Upper lobe of right lung (tissue), 1 donor: ENCODE results near the gene ABCA2. TPM values are rescaled to one million over a fixed set of nuclear protein-coding genes. Genes with fewer than 3 reads are reported as not detected.

Experiments
- ATAC-seq: fragments of 200-7000 bp; cut with Tn5 transposase; one replicate; pipeline ENCODE4 v1.9.1; 2020; ENCODE audit warnings: mild to moderate bottlenecking, moderate library complexity
- DNase-seq: peaks from one replicate; pipeline ENCODE4 v3.0.0-alpha.2; 2020
- H3K27ac ChIP-seq: fragments of 200-600 bp; one replicate; pipeline ENCODE4 v1.8.0; 2022
- H3K27me3 ChIP-seq: fragments of 200-600 bp; one replicate; pipeline ENCODE4 v1.8.0; 2022; ENCODE audit warnings: mild to moderate bottlenecking
- H3K36me3 ChIP-seq: fragments of 200-600 bp; one replicate; pipeline ENCODE4 v1.8.0; 2022
- H3K4me1 ChIP-seq: fragments of 200-600 bp; one replicate; pipeline ENCODE4 v1.8.0; 2022
- H3K4me3 ChIP-seq: fragments of 200-600 bp; one replicate; pipeline ENCODE4 v1.8.0; 2022; ENCODE audit warnings: mild to moderate bottlenecking
- H3K9me3 ChIP-seq: fragments of 200-600 bp; one replicate; pipeline ENCODE4 v1.8.0; 2022
- CTCF ChIP-seq: fragments of 200-600 bp; IDR thresholded peaks from one replicate; pipeline ENCODE4 v1.8.0; 2022; ENCODE audit warnings: antibody characterized with exemption
- intact Hi-C: fragments of 100-400 bp; cut with DNase I; formaldehyde crosslinking; loops from one replicate; pipeline ENCODE4 v1.11.0; 2022
- total RNA-seq: library from RNA; stranded (reverse); fragmentation: NEBNext Ultra II Directional; extraction: Animal tissue kit (Norgen Biotek cat#: 25700); gene quantifications from one replicate; pipeline ENCODE4 v1.2.1, GENCODE V29; 2021
- donor health status: DM: no; HTN: yes; CAD: no; lungs with severe emphysema.

Gene ABCA2
- total RNA-seq, 1 donor from 2014 or later = 44.3 TPM

GRCh38 chr9:136996361-136997292 lies 31.4 kb downstream of the ABCA2 start, which contains the start of gene CLIC3:
Gene CLIC3 (minus strand): TSS chr9:136996568. CDS start chr9:136996543, 25 bp downstream.
- peak within 1 kb of the TSS; percentile 46 for H3K4me3 ChIP-seq
- H3K27me3 ChIP-seq = no peaks in the 10 kb centered on the region
- ATAC-seq = peak; percentile 51
- H3K4me1 ChIP-seq = peaks cover 63% of the 10 kb centered on the region
- H3K9me3 ChIP-seq = no peaks in the 10 kb centered on the region
- peak; percentile 90 for DNase-seq
- TF ChIP-seq CTCF = no peak
- intact Hi-C loops = no loop called here
- peaks cover 13% of the 10 kb centered on the region for H3K36me3 ChIP-seq
- H3K27ac ChIP-seq = peak within 1 kb of the TSS; percentile 80

GRCh38 chr9:136995772-136996311 lies 32.2 kb downstream of the ABCA2 start:
- peaks cover 63% of the 10 kb centered on the region for H3K4me1 ChIP-seq
- peak overlapping the region; percentile 80 for H3K27ac ChIP-seq
- peak; percentile 93 for DNase-seq
- peak overlapping the region; percentile 46 for H3K4me3 ChIP-seq
- H3K36me3 ChIP-seq = peaks cover 13% of the 10 kb centered on the region
- ATAC-seq = peak; percentile 36
- no peaks in the 10 kb centered on the region for H3K9me3 ChIP-seq
- no peak for TF ChIP-seq CTCF
- H3K27me3 ChIP-seq = no peaks in the 10 kb centered on the region
- intact Hi-C loops = no loop called here

GRCh38 chr9:136995362-136995761 lies 32.7 kb downstream of the ABCA2 start:
- TF ChIP-seq CTCF = no peak
- H3K27ac ChIP-seq = no peak overlapping the region
- ATAC-seq = no peak

GRCh38 chr9:136994888-136995230 lies 33.2 kb downstream of the ABCA2 start:
- H3K9me3 ChIP-seq = no peaks in the 10 kb centered on the region
- peak overlapping the region; percentile 46 for H3K4me3 ChIP-seq
- H3K36me3 ChIP-seq = peaks cover 13% of the 10 kb centered on the region
- no peak for TF ChIP-seq CTCF
- ATAC-seq = no peak
- no peaks in the 10 kb centered on the region for H3K27me3 ChIP-seq
- peaks cover 57% of the 10 kb centered on the region for H3K4me1 ChIP-seq
- intact Hi-C loops = no loop called here
- H3K27ac ChIP-seq = no peak overlapping the region
- no peak for DNase-seq

More at GRCh38 chr9:136995362-136995761, 32.7 kb downstream of the ABCA2 start:
- Histone ChIP-seq H3K27me3 (no peaks in the 10 kb centered on the region), H3K4me1 (peaks cover 59% of the 10 kb centered on the region), H3K9me3 (no peaks in the 10 kb centered on the region), H3K4me3 (peak overlapping the region; percentile 46), H3K36me3 (peaks cover 13% of the 10 kb centered on the region)
- intact Hi-C loops = no loop called here
- DNase-seq = no peak

- no peak for TF ChIP-seq CTCF
- Histone ChIP-seq H3K27ac (no peak overlapping the region), H3K4me3 (peak overlapping the region; percentile 46), H3K36me3 (peaks cover 13% of the 10 kb centered on the region), H3K4me1 (peaks cover 51% of the 10 kb centered on the region), H3K27me3 (no peaks in the 10 kb centered on the region), H3K9me3 (no peaks in the 10 kb centered on the region)
- intact Hi-C loops = no loop called here
- DNase-seq = no peak
- ATAC-seq = no peak
Measured at GRCh38 chr9:136994180-136994887, 33.7 kb downstream of the ABCA2 start.
